ENCODE results near the gene FOXP1.

FOXP1 gene

DNA sequence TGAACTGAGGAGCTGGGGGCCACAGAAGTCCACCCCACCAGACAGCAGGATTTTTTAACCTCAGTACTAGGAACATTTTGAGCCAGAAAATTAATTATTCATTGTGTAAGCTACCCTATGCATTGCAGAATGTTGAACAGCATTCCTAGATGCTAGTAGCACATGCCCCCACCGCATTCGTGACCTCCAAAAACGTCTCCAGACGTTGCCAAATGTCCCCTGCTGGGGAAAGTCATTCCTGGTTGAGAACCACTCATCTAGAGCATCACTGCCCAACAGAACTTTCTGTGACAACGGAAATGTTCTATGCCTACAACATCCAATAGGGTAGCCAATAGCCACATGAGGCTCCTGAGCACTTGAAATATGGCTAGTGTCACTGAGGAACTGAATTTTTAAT is 333.5 kb downstream of the FOXP1 start:
- DNase-seq, result no peak

DNA sequence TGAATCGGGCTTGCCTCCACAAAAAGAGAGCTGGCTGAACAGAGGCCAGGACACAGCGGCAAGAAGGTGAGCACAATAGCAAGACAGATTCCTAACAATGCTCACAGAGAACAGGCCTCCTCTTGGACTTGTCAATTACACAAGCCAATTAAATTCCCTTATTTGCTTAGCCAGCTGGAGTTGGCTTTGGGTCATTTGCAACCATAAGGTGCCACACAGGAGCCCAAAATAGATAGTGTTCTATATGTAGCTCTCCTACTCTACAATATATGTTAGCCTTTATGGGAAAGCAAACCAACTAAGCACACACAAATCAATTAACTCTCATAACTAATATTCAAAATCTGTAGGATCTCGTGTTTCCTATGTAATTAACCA is 335.6 kb downstream of the FOXP1 start:
- DNase-seq, result no peak

DNA sequence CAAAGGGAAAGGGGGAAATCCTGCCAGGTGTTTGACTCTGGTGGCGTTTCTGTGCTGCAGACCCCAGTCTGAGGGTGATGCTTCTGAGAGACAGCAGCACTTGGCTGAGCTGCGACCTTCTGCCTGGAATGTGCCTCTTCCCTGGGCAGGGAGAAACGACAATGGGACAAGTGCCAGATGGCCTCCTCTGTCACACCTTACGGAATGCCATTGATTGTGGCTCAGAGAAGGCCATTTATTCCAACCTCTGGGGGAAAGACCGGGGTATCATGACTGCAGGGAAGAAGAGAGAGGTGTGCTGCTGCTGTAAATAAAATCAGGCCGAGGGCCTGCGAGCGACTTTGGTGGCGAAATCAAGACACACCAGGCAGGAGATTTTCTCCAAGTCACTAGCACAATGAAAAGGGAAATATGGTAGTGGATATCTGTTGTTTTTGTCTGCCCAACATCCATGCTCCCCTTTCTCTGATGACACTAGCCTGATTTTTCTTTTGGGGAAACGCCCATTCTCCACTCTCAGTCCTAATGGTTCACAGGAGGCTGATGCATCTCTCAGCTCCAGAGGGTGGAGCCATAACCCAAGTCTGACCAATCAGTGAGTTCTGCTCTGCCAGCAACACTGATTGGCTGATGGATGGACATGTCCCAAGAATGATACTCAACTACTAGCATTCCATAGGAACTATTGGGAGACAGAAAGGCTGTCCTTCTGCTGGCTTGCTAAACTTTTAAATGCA is 336.1 kb downstream of the FOXP1 start:
- DNase-seq, result no peak

DNA sequence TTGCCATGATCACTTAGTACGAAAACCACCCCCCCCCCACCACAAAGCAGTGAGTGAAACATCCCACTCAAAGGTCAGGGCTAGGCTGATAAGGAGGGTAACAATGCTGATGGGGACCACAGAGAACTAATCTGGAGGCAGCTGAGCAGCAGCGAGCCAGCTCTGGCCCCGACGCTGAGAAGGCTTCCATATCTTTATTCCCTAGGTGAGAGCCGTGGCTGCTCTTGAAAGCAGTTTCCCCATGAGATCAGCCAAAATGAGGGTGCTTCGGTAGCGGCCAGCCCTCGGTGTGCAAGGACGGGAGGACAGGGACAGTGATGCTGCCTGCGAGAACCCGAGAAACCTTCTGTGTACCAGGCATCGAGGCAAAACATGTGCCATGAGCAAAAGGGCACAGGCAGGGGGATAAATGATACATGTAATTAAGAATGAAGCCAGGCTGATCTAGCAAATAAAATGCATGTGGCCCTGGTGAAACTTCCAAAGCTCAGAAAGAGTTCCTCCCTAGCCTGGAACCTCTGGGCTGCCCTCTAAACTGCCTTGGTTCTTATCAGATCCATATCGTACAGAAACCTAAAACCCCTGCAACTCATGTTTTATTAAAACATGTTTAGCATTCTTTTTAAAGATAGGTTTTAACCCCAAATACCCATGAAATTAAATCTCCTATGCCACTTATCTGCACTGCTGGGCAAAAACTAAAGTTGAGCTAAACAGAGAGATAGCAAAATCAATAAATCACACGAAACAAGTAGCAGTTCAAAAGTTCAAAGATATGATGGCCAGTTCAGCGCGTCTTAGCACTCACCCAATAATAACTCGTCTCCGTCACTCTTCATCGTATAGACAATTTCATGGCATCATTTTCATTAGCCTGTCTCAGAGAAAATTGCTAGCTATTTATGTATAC is 337.3 kb downstream of the FOXP1 start:
- no peak for DNase-seq

DNA sequence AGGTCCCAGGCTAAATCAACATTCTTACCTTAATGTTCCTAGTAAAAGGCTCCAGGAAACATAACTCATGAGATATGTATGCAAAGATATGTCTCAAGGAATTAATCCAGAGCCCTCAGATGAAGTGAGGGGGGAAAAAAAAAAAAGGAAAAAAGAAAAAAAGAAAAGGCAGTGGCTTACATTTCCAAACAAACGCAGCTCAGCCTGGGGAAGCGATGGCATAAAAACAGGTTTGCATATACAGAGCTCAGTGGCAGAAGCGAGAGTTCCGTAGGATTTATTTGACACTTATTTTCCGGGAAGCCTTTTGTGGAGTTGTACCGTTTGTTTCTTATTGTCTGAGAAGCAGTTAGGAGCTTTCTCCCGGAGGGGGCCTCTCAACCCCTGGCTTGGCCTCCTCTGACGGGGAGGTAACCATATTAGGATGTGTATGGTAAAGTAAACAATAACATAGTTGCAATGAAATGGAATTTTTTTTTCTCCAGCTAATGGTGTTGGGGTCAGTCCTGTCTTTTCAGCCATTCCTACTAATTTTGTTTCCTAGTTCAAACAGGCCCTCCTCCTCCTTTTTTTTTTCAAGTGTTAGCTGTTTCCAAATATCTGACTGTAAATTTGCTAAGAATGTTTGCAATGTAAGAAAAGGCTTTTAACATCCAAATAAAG is 338.6 kb downstream of the FOXP1 start:
- DNase-seq, result no peak

DNA sequence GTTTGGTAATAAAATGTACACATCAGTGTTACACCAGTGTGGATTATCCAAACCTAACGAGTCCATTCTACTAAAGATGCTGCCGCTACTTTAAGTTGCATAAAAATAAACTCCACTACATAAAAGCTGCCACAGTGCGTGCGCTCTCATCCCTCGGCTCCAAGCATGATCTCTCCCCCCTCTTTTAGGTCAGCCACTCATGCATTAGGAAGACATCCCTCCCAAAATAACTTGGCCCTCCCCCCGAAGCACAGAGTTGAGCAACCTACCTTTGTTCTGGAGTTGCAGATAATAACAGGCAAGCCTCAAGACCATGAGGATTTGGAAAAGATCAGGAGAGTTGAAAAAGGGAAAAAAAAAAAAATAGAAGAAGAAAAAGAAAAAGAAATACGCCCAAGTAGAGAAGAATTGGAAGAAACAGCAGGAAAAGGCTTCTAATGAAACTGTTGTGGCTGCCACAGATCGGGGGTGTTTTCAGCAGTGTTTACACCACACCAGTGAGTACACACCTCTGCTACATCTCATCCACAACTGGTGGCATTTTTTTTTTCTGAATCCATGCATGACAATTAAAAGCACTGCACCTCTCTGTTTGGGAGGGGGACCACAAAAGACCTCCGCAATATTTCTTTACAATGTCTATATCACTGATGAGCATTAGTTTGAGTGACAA is 339.2 kb downstream of the FOXP1 start:
- DNase-seq, result no peak

DNA sequence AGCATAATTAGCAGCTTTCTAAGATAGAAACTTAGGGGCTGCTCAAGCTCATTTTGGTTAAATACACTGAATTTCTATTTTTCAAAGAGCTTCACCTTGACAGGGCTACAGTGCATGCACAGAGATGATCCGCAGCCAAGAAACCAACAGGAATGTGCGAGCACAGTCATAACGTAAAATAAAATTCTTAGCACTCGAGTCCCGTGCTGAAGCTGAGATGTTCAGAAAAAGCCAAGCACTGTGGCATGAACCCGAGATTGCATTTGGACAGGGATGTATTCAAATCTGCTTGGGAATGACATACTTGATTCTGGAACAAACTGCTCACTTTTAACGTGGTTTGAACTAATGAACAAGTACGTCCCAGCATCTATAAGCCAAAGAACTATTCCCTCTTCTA is 340.3 kb downstream of the FOXP1 start:
- no peak for DNase-seq

DNA sequence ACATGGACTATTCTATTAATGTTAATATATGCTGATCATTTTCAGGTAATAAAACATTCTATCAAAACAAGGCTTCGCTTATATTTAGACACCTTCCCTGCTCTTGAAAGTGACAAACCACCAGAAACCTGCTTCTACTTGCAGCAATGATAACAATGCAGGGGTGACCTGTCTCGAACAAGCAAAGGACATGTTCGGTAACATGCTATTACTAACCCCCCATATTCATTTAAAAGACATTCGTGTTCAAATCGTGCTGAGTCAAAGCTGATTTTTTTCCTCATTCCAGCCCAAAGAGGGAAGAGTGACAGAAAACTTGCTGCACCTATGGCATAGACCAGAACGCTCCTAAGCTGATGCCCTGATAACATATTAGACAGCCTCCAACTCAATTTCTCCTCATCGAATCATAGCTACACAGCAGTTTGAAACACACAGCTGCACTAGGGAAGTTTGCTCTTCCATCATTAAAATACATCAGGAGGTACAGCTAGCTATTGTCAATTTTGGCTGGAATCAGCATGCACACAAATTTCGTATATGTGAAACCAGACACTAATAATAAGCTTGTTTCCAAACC is 341.5 kb downstream of the FOXP1 start:
- no peak for DNase-seq

DNA sequence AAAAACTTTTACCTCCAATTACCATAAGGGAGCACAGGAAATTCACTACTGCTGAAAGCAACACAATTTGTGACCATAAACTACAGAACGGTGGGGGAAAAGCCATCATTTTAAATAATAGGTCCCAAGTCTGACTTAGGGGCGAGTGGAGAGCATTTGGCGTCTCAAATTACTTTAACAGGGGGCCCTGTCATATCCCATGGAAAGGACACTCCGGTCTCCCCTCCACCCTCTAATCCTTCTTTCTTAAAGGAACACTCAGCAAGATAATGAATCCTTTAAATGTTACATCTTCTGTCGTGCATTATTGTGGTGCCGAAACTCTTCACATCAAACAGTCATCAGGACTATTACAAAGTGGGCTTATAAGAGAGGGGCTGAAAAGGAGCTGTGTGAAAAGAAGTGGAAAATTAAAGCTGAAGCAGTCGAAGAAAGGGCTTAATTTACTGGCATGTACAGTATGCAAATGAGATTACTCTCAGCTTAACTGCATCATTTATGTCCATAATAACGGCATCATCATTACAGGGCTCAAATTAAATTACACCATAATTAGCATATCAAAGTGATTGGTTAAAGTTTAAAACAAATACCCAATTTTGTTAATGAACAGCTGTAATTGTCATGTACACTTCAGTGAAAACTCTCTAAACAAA is 342.2 kb downstream of the FOXP1 start:
- DNase-seq, result no peak

DNA sequence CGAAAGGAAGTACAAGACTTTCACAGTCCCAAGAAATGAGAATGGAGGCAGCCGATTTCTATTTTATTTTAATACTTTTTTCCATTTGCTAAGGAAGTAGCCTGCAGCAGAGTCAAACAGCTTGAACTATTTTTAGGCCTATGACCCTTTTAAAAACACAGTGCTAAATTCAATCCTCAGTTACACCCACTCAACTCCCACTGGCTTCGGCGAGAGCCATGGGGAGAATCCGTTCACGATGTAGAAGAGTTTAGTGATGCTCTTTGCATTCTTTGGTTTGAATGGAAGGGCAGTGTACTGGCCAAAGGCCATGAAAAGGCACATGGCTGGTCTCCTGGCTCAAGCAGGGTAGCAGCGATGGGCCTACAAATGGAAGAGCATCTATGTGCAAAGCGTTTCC is 343.5 kb downstream of the FOXP1 start:
- DNase-seq, result no peak

DNA sequence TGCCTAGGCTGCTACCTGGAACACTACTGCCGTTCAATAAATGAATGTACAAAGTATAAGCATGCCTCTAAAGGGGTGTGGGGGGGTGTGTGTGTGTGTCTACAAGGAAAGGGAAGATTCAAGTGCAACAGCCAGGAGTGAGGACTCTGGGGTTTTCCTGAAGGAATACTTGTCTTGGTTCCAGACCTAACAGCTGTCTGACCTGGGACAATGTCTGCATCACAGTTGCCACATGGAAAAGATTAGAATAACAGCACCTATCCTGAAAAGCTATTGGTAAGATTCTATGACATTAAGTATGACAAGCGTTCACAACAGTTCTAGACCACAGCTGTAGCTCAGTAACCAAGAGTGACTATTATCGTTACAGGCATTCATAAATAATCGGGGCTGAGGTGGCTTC is 345.2 kb downstream of the FOXP1 start:
- DNase-seq, result no peak

DNA sequence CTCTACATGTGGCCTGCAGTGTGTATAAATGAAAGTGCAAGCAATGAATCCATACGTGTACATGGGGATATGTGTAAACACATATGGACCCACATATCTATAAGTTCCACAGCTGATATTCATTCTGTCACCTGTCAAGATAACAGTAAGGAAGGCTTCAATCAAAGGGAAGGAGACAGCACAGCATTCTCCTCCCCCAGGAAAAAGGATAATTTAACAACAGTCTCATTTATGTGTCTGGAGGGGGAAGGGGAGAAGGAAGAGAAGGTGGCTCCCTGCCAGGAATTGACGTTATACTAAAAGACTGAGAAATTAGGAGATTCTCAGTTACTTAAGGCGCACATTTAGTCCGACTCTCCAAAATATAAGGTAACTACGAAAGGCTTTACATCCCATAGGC is 345.9 kb downstream of the FOXP1 start:
- no peak for DNase-seq

DNA sequence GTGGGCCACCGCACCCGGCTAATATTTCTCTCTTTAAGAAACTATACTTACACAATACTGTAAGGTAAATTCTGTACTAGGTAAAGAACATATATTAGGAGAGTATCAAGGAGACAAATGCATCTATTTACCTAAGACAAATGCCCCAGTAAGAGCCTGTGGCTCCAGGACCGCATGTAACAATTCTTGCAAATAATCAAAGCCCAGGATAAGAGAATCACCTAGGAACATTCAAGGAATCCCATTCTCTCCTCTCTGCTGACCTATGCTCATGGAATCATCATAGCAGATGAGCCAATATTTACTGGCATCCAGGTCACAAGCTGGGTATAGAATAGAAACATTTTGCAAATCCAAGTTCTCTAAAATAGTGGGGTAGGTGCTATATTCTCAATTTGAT is 347.7 kb downstream of the FOXP1 start:
- DNase-seq, result no peak

DNA sequence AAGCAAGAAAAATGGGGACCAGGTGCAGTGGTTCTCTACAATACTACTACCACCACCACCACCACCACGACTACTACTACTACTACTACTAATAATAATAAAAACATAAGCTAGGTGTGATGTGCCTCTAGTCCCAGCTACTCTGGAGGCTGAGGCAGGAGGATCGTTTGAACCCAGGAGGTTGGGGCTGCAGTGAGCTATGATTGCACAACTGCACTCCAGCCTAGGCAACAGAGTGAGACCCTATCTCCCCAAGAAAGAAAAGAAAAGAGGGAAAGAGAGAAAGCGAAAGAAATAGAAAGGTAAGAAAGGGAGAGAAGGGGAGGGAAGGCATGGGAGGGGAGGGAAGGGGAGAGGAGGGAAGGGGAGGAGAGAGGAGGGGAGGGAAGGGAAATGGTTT is 350.6 kb downstream of the FOXP1 start:
- no peak for DNase-seq

DNA sequence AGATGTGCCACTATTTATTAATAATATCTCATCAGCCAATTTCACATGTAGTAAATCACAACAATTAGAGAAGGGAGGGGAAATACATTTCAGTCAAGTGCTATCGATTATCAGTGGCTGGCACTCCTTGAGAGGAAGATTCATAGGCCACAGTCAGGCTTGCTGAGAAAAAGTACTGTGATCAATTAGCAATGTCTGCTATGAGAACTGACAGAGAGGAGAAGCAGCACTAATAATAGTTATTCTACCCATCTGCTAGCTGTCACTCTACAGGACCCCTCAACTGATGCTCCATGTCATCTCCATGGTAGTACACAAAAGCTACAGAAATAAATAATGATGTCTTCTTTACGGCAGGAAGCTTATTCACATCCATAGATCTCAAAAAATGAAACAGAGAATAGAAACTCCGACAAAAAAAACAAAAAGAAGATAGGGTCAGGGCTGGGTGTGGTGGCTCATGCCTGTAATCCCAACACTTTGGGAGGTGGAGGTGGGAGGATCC is 351.3 kb downstream of the FOXP1 start:
- no peak for DNase-seq

DNA sequence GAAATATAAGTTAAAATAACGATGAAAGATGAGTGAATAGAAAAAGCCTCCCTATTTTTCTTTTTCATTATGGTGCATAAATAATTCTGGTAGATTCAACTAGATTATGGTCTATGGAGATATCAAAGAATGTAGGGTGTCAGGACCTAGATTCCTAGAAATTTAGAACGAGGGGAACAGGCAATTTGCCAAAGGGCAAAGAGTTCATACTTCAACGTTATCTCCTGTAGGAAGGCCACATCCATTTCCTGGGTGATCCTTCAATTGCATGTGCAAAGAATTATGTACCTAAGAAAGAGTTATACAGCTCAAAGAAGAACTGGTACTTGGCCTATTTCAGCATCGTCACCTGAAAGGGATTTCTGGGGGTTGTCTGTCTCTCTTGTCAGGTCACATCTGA is 351.8 kb downstream of the FOXP1 start:
- no peak for DNase-seq

DNA sequence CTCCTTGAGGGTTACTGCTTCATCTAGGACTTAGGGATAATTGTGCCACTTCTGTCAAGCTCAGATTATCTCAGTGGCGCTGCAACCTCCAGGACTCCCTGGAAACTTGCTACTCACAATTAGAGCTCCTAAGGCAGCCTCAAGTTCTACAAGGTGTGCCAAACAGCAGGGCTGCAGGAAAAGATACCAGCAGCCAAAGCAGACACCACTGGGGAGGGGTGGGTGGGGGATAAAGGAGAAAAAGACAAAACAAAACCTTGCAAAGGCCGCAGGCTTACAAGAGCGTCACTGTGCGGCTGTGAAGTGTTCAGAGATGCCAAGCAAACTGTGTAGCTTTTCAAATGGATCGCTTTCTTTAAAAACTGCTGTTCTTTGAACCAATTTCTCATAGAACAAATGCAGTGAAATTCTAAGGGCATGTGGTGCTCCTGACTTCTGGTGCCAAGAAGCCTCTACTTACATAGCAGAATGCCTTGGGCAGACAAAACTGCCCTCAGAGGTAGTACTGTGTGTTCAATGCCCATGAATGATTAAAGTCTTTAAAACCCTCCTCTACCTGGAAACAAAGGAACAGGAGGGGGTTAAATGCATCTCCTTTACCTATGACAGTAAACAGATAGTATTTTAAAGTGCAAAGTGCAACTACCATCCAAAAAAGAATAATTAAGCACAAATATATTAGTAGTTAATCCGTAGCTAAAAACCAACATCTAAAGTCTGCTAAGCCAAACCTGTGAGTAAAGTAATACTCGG is 353.4 kb downstream of the FOXP1 start:
- DNase-seq, result no peak

DNA sequence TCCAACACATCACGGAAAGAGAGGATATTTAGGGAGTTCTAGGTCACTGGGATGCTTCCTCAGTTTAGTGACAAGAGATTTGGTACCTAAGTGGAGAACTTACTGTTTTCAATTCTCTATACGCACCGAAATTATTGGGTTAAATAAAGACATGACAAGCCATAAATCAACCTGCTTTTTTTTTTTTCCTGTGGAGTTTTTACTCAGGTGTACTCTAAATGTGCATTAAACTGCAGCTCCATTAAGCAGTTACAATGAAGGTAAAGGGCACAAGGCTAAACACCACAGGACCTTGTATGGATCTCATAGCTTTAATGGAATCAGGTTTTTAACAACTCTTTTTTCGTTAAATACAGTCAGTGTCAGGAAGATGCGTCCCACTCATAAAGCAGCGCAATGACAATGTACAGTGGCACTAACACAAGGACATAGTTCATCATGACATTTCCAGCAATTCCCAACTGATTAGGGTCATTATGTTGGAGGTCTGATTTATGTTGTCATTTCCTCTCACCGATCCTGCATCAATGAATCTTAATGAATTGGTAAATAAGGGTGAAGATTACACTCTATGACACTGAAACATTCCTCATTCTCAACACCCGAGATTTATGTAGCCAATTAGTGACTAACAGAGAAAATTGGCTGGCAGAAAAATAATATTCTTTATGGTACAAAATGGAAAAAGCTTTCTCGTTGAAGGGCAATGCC is 355.2 kb downstream of the FOXP1 start:
- no peak for DNase-seq

DNA sequence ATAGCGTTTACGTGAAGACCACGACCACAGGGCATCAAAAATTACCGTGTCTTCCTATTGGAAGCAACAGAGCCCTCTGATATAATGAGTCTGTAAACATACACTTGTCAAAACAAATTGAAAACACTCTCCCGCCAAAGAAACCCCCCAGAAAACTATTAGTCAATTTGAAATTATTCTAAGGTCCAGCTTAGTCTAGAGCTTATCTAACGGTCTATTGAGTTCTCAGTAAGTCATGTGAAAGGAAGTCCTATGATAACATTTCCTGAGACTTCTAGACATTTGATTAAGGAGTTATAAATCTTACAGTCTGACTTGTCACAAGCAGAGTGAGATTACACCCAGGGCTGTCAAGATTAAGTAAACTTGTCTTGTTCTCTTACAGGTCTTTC is 356.3 kb downstream of the FOXP1 start:
- DNase-seq, result no peak

DNA sequence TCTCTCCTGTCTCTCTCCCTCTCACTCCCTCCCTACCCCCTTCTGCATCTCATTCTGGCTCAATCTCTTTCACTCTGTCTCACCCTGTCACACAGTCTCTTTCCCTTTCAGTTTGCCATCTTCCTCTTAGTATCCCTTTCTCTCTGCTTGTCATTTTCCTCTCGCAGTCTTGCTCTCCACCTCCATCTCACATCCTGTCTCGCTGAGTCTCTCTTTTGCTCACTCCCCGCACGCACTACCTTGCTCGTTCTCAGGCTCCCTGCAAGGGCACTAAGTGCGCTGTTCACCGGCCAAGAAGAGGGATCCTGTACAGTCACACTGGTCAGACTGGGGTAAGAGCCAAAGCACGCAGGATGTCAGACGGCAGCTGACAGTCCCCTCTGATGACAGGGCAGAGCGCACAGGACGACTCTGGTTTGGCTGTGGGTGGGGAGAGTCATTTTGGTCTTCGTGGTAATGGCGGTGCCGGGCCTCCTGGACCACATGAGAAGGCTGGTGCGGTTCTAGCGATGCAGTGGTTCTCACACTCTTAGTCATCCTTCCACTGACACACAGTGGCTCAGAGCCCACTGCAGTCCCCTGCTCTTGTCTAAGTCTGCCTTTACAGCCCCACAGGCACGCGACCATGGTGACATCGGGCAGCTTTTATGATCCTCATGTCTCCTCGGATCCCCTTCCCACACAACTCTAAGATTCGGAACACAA is 356.8 kb downstream of the FOXP1 start:
- no peak for DNase-seq

Data from NCI-H774 (cell line).